IMR-90 (cell line): ENCODE measurements around the gene ELL. TPM values are rescaled to one million over a fixed set of nuclear protein-coding genes. Genes with fewer than 3 reads are reported as not detected.

Experiments used
- ATAC-seq: fragments of 200-7000 bp; cut with Tn5 transposase; 2 replicates; pipeline ENCODE4 v1.9.1; 2020; ENCODE audit warnings: low read depth, mild to moderate bottlenecking, moderate library complexity
- BruUV-seq: library from RNA; stranded (reverse); fragments of 400-500 nt; replicated peaks from 2 replicates; lab custom pipeline; 2021; lab: Mats Ljungman, UMichigan
- CTCF ChIA-PET: fragments of 300-600 bp; formaldehyde crosslinking; extraction: SDS; loops from one replicate; lab custom pipeline; 2021; ENCODE audit warnings: antibody characterized with exemption; lab: Yijun Ruan, JAX
- POLR2A ChIA-PET: fragments of 300-600 bp; sonication (Branson Sonifier 250); formaldehyde crosslinking; loops from one replicate; lab custom pipeline; 2022; ENCODE audit warnings: antibody characterized with exemption; ENCODE audit not compliant: unreplicated experiment; lab: Charles Lee
- DNase-seq: peaks from one replicate; pipeline ENCODE4 v3.0.0; 2013
- H2AFZ ChIP-seq: replicated peaks from 2 replicates; pipeline ENCODE3; 2013; ENCODE audit warnings: low read length, mild to moderate bottlenecking; ENCODE audit not compliant: poor library complexity
- H2AK5ac ChIP-seq: 2 replicates; pipeline ENCODE4 v1.6.1; 2013; ENCODE audit warnings: low read depth, low read length, inconsistent platforms
- H2AK9ac ChIP-seq: replicated peaks from 2 replicates; pipeline ENCODE3; 2013; ENCODE audit warnings: mild to moderate bottlenecking, low read depth, low read length, moderate library complexity; ENCODE audit not compliant: poor library complexity
- H2BK120ac ChIP-seq: 2 replicates; pipeline ENCODE4 v1.6.1; 2013; ENCODE audit warnings: low read depth, low read length, inconsistent platforms
- H2BK15ac ChIP-seq: 3 replicates; pipeline ENCODE4 v1.6.1; 2013; ENCODE audit warnings: low read depth, low read length, inconsistent platforms
- H2BK20ac ChIP-seq: 2 replicates; pipeline ENCODE4 v1.6.1; 2013; ENCODE audit warnings: low read depth, mild to moderate bottlenecking, inconsistent platforms, low read length, moderate library complexity
- H2BK5ac ChIP-seq: 2 replicates; pipeline ENCODE4 v1.6.1; 2013; ENCODE audit warnings: mild to moderate bottlenecking, low read depth, low read length, inconsistent platforms; ENCODE audit not compliant: poor library complexity, severe bottlenecking
- H3K14ac ChIP-seq: replicated peaks from 2 replicates; pipeline ENCODE4 v1.6.1; 2013; ENCODE audit warnings: low read depth, low read length, inconsistent platforms
- H3K18ac ChIP-seq: 2 replicates; pipeline ENCODE4 v1.6.1; 2013; ENCODE audit warnings: low read depth, low read length, control low read depth
- H3K23ac ChIP-seq: 2 replicates; pipeline ENCODE4 v1.6.1; 2013; ENCODE audit warnings: low read depth, low read length, inconsistent platforms
- H3K27ac ChIP-seq: 2 replicates; pipeline ENCODE4 v1.5.1; 2013; ENCODE audit warnings: mild to moderate bottlenecking, control low read depth, low read length; ENCODE audit not compliant: insufficient read depth
- H3K27me3 ChIP-seq: 2 replicates; pipeline ENCODE4 v1.6.1; 2013; ENCODE audit warnings: low read length; ENCODE audit not compliant: control insufficient read depth, insufficient read depth
- H3K36me3 ChIP-seq: 2 replicates; pipeline ENCODE4 v1.6.1; 2013; ENCODE audit warnings: low read length, mixed read lengths; ENCODE audit not compliant: control insufficient read depth, insufficient read depth
- H3K4ac ChIP-seq: 2 replicates; pipeline ENCODE4 v1.6.1; 2013; ENCODE audit warnings: low read depth, low read length, inconsistent platforms
- H3K4me1 ChIP-seq: 2 replicates; pipeline ENCODE4 v1.6.1; 2013; ENCODE audit warnings: low read length, mixed read lengths; ENCODE audit not compliant: control insufficient read depth, insufficient read depth
- H3K4me2 ChIP-seq: 2 replicates; pipeline ENCODE4 v1.6.1; 2013; ENCODE audit warnings: low read depth, mild to moderate bottlenecking, control low read depth, low read length, moderate library complexity
- H3K4me3 ChIP-seq: 2 replicates; pipeline ENCODE4 v1.5.1; 2013; ENCODE audit warnings: low read depth, mild to moderate bottlenecking, control low read depth, low read length, moderate library complexity; ENCODE audit not compliant: insufficient read depth
- H3K56ac ChIP-seq: 2 replicates; pipeline ENCODE4 v1.6.1; 2013; ENCODE audit warnings: low read length, inconsistent platforms; ENCODE audit not compliant: insufficient read depth; ENCODE audit errors: extremely low read depth
- H3K79me1 ChIP-seq, 2 experiments: 2 replicates each; pipeline ENCODE4 v1.6.1; 2013; ENCODE audit warnings: low read length in 2 of 2, inconsistent platforms in 1 of 2, low read depth in 1 of 2
- H3K9ac ChIP-seq: 2 replicates; pipeline ENCODE4 v1.6.1; 2013; ENCODE audit warnings: low read depth, low read length, control low read depth
- H3K9me1 ChIP-seq: 2 replicates; pipeline ENCODE4 v1.6.1; 2013; ENCODE audit warnings: low read length, inconsistent platforms; ENCODE audit not compliant: insufficient read depth
- H3K9me3 ChIP-seq: 2 replicates; pipeline ENCODE4 v1.6.1; 2013; ENCODE audit warnings: low read length; ENCODE audit not compliant: control insufficient read depth, insufficient read depth
- H4K20me1 ChIP-seq: 2 replicates; pipeline ENCODE4 v1.6.1; 2013; ENCODE audit warnings: low read length, inconsistent platforms; ENCODE audit not compliant: insufficient read depth
- H4K5ac ChIP-seq: 2 replicates; pipeline ENCODE4 v1.6.1; 2013; ENCODE audit warnings: mild to moderate bottlenecking, low read depth, low read length, control low read depth
- H4K8ac ChIP-seq, 2 experiments: 2 replicates each; pipeline ENCODE4 v1.6.1; 2013; ENCODE audit warnings: low read depth in 2 of 2, low read length in 2 of 2, control low read depth in 1 of 2, inconsistent platforms in 1 of 2
- H4K91ac ChIP-seq: 2 replicates; pipeline ENCODE4 v1.6.1; 2013; ENCODE audit warnings: low read depth, low read length, inconsistent platforms; ENCODE audit not compliant: insufficient read depth
- BHLHE40 ChIP-seq: fragments of 150-350 bp; IDR thresholded peaks from 2 replicates; pipeline ENCODE4 v1.6.1; 2016; ENCODE audit warnings: mild to moderate bottlenecking, low read depth, low read length
- FOS ChIP-seq: fragments of 150-350 bp; IDR thresholded peaks from 2 replicates; pipeline ENCODE4 v1.6.1; 2016; ENCODE audit warnings: low read depth, low read length
- MAZ ChIP-seq: IDR thresholded peaks from 2 replicates; pipeline ENCODE4 v1.6.1; 2012; ENCODE audit warnings: low read depth, mild to moderate bottlenecking, low read length, improper control_type of control experiment, moderate library complexity, borderline replicate concordance
- SMC3 ChIP-seq: fragments of 150-350 bp; IDR thresholded peaks from 2 replicates; pipeline ENCODE4 v1.6.1; 2016; ENCODE audit warnings: low read depth, mild to moderate bottlenecking, antibody characterized with exemption, low read length, moderate library complexity
- WGBS, 2 experiments: methylation state at CpG; one replicate each; pipeline versions ENCODE4 v1.1.5 to v1.1.7; 2013; ENCODE audit warnings: missing lambda C conversion rate in 2 of 2; ENCODE audit not compliant: insufficient read length in 1 of 2; ENCODE audit errors: extremely low coverage in 2 of 2; 5-methylcytosine and 5-hydroxymethylcytosine counted together
- dilution Hi-C: fragments of 300-500 bp; cut with HindIII; formaldehyde crosslinking; loops from one replicate; pipeline ENCODE4 v1.14.3; 2018; ENCODE audit warnings: low sequenced_read_pairs; ENCODE audit not compliant: unreplicated experiment
- in situ Hi-C: fragments of 300-500 bp; cut with MboI; formaldehyde crosslinking; loops from 3 replicates; pipeline ENCODE4 v1.14.3; 2019; ENCODE audit warnings: low sequenced_read_pairs, inconsistent platforms, mixed read lengths
- intact Hi-C: fragments of 100-400 bp; cut with micrococcal nuclease; formaldehyde crosslinking; loops from 2 replicates; pipeline ENCODE4 v1.10.0; 2022
- polyA plus RNA-seq, 3 experiments: library from polyadenylated mRNA; depleted of rRNA; stranded (reverse); fragments of >200 nt; gene quantifications; 2 replicates each; pipeline ENCODE4 v1.2.3, GENCODE V29; 2012; ENCODE audit warnings: low replicate concordance in 1 of 3
- total RNA-seq: library from RNA; depleted of rRNA; stranded (reverse); fragments of >200 nt; gene quantifications from 2 replicates; pipeline ENCODE4 v1.2.3, GENCODE V29; 2012

The ELL gene
- total and polyA plus RNA-seq, 2 of the 4 experiments (the other 2 are of a cell fraction), result 6.3 to 13.1 TPM

DNA sequence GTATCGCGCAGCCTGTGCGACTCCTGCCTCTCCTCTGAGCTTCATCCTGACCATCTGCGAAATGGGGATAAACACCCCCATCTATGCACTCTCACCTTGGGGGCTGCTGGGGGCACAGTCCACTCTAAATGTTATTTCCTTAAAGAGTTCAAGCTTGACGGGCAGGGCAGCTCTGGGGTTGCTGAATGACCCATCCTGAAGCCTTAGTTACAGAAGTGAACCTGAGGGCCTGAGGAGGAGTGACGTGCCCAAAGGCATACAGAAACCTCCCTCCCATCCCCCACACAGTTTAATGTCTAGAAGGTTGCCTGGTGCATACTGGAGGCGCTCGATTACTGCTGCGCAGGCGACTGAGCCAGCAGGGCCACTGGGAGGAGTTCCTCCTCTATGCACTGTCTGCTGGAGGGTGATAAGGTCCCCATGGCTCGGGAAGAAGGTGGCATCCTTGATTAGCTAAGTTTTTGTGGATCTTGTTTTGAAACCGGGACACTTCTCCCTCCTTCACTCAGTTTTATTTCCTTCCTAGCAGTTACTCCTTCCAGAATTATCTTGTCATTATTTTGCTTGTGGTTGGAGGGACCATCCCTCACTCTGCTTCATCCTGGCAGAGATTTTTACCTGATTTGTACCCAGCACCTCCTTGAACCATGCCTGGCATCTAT is 22.1 kb upstream of the ELL start (continued):
- TF ChIP-seq SMC3, result no peak

- H2AK5ac ChIP-seq, result peak within 1 kb of the TSS; percentile 70
- peak within 1 kb of the TSS; percentile 97 for H2BK5ac ChIP-seq
- peak within 1 kb of the TSS; percentile 89 for H3K4me3 ChIP-seq
- POLR2A ChIA-PET, result no interaction called here
- 0 out of 2 replicates have a peak, but pooled peaks have one; percentile 47 for TF ChIP-seq MAZ
- TF ChIP-seq FOS, result peak; percentile 65; the same call in 1 of the 2 replicates
- no peak for TF ChIP-seq BHLHE40
- no peaks in the 10 kb centered on the region for H4K20me1 ChIP-seq
- peaks cover 23% of the 10 kb centered on the region for H3K36me3 ChIP-seq
- CTCF ChIA-PET, result no interaction called here
- H3K27ac ChIP-seq, result peak within 1 kb of the TSS; percentile 93
- DNase-seq (peak; percentile 79), ATAC-seq (peak; percentile 100)
- H2AFZ ChIP-seq, result peak within 1 kb of the TSS; percentile 98
- H3K56ac ChIP-seq, result peak within 1 kb of the TSS; percentile 74
- peak within 1 kb of the TSS; percentile 97 for H3K4ac ChIP-seq
- peak within 1 kb of the TSS; percentile 72; the same call in 1 of the 2 replicates for H2BK20ac ChIP-seq
- H2AK9ac ChIP-seq, result peak within 1 kb of the TSS; percentile 99
- H3K9ac ChIP-seq, result peak within 1 kb of the TSS; percentile 91
- H2BK15ac ChIP-seq, result peak within 1 kb of the TSS; percentile 36; the same call in 1 of the 3 replicates
- peaks cover 13% of the 10 kb centered on the region for H3K9me1 ChIP-seq
- peaks cover 20 to 34% of the 10 kb centered on the region in 2 experiments for H3K79me1 ChIP-seq
- BruUV-seq, result no TSS peak
- peak within 1 kb of the TSS; percentile 81 to 98 for H4K8ac ChIP-seq
- 0% methylated on average over 10 of the region's 86 CpGs; no CpG with 5 or more reads in 1 of the 2 experiments for WGBS, 2 experiments
- in situ Hi-C loops (no loop called here), dilution Hi-C loops (no loop called here), intact Hi-C loops (no loop called here)
- no peaks in the 10 kb centered on the region for H3K27me3 ChIP-seq
- peak within 1 kb of the TSS; percentile 93 for H3K4me2 ChIP-seq
- H4K91ac ChIP-seq, result peak within 1 kb of the TSS; percentile 82
- H3K23ac ChIP-seq, result peak within 1 kb of the TSS; percentile 94
- H4K5ac ChIP-seq, result peak within 1 kb of the TSS; percentile 99
- H3K9me3 ChIP-seq, result no peaks in the 10 kb centered on the region
- H3K14ac ChIP-seq, result peak within 1 kb of the TSS; percentile 95
- peak within 1 kb of the TSS; percentile 63 for H2BK120ac ChIP-seq
- peaks cover 7% of the 10 kb centered on the region for H3K4me1 ChIP-seq
- H3K18ac ChIP-seq, result peak within 1 kb of the TSS; percentile 67
Measured at GRCh38 chr19:18542941-18543813, 21.3 kb upstream of the ELL start, which contains the start of gene FKBP8. TSS of gene FKBP8 (minus strand) at chr19:18543573. CDS start at chr19:18541970, 1,603 bp downstream.
